H1 (cell line): ENCODE measurements around the gene GAB2. TPM values are rescaled to one million over a fixed set of nuclear protein-coding genes. Genes with fewer than 3 reads are reported as not detected.

ENCODE experiments used
- CTCF ChIA-PET: fragments of 300-600 bp; sonication (Branson Sonifier 250); formaldehyde crosslinking; loops from one replicate; lab custom pipeline; 2021; ENCODE audit not compliant: partially characterized antibody; lab: Charles Lee
- POLR2A ChIA-PET: fragments of 300-600 bp; sonication (Branson Sonifier 250); formaldehyde crosslinking; loops from one replicate; lab custom pipeline; 2021; ENCODE audit warnings: inconsistent platforms; ENCODE audit not compliant: partially characterized antibody; lab: Charles Lee
- DNase-seq, 2 experiments: peaks; one replicate each; pipeline versions ENCODE4 v3.0.0 to v3.0.0-alpha.2; 2010 to 2022; ENCODE audit warnings: low spot score in 2 of 2, low read depth in 1 of 2, mixed read lengths in 1 of 2
- FAIRE-seq: peaks from 2 replicates; lab custom pipeline; 2011; peaks lifted over from hg19 to GRCh38; lab: Jason Lieb, UNC
- H2AFZ ChIP-seq: 2 replicates; pipeline ENCODE4 v1.8.1; 2012; ENCODE audit warnings: low read length, inconsistent platforms
- H2AK5ac ChIP-seq: 2 replicates; pipeline ENCODE4 v1.6.1; 2013; ENCODE audit warnings: low read depth, low read length
- H2BK120ac ChIP-seq: replicated peaks from 2 replicates; pipeline ENCODE3; 2013; ENCODE audit warnings: low read depth, low read length, inconsistent platforms
- H2BK12ac ChIP-seq: 2 replicates; pipeline ENCODE4 v1.6.1; 2013; ENCODE audit warnings: low read depth, low read length
- H2BK15ac ChIP-seq: 2 replicates; pipeline ENCODE4 v1.6.1; 2013; ENCODE audit warnings: low read length
- H2BK20ac ChIP-seq: 2 replicates; pipeline ENCODE4 v1.6.1; 2013; ENCODE audit warnings: low read length
- H2BK5ac ChIP-seq: 2 replicates; pipeline ENCODE4 v1.6.1; 2013; ENCODE audit warnings: low read depth, low read length
- H3K14ac ChIP-seq: 2 replicates; pipeline ENCODE4 v1.6.1; 2013; ENCODE audit warnings: inconsistent platforms; ENCODE audit not compliant: insufficient read length
- H3K18ac ChIP-seq: 2 replicates; pipeline ENCODE4 v1.6.1; 2013; ENCODE audit warnings: low read length; ENCODE audit errors: extremely low read depth
- H3K23ac ChIP-seq: 2 replicates; pipeline ENCODE4 v1.6.1; 2013; ENCODE audit warnings: inconsistent platforms; ENCODE audit not compliant: insufficient read length
- H3K23me2 ChIP-seq: 2 replicates; pipeline ENCODE4 v1.6.1; 2013; ENCODE audit warnings: low read depth, low read length
- H3K27ac ChIP-seq: 2 replicates; pipeline ENCODE4 v1.6.1; 2011; ENCODE audit warnings: low read depth, low read length, inconsistent platforms
- H3K27me3 ChIP-seq, 4 experiments: replicated peaks in 1 of 4; 1 replicate in 1 of 4; 2 replicates in 3 of 4; pipeline versions ENCODE4 v1.6.1 to v1.8.1; 2011 to 2013; ENCODE audit warnings: low read length in 3 of 4, mild to moderate bottlenecking in 3 of 4, inconsistent platforms in 2 of 4, mixed read lengths in 2 of 4, moderate library complexity in 1 of 4; ENCODE audit not compliant: control insufficient read depth in 3 of 4, insufficient read depth in 3 of 4; ENCODE audit errors: extremely low read depth in 1 of 4
- H3K36me3 ChIP-seq, 4 experiments: 2 replicates each; pipeline versions ENCODE4 v1.6.1 to v1.8.1; 2011 to 2013; ENCODE audit warnings: mild to moderate bottlenecking in 4 of 4, low read length in 3 of 4, moderate library complexity in 2 of 4, control low read depth in 1 of 4, inconsistent platforms in 1 of 4; ENCODE audit not compliant: insufficient read depth in 4 of 4, control insufficient read depth in 2 of 4
- H3K4ac ChIP-seq: replicated peaks from 2 replicates; pipeline ENCODE3; 2013; ENCODE audit warnings: low read length, low read depth, mixed read lengths, inconsistent platforms; ENCODE audit not compliant: insufficient read length
- H3K4me1 ChIP-seq, 4 experiments: replicated peaks in 1 of 4; 1 replicate in 1 of 4; 2 replicates in 3 of 4; pipeline versions ENCODE4 v1.6.1 to v1.8.1; 2011 to 2013; ENCODE audit warnings: low read length in 3 of 4, inconsistent platforms in 2 of 4, mixed read lengths in 1 of 4; ENCODE audit not compliant: insufficient read depth in 4 of 4, control insufficient read depth in 3 of 4
- H3K4me2 ChIP-seq, 2 experiments: 2 replicates each; pipeline versions ENCODE4 v1.6.1 to v1.8.1; 2011 to 2013; ENCODE audit warnings: low read depth in 2 of 2, low read length in 2 of 2, control low read depth in 1 of 2, inconsistent platforms in 1 of 2, mild to moderate bottlenecking in 1 of 2; ENCODE audit not compliant: insufficient read depth in 1 of 2
- H3K4me3 ChIP-seq, 4 experiments: fragments of 200-600, 300-600 bp in 1 of 4; sonication (generic), shearing (Covaris generic), sonication (Bioruptor Twin) in 1 of 4; 2 replicates each; pipeline versions ENCODE4 v1.5.1 to v1.8.1; 2011 to 2016; ENCODE audit warnings: low read length in 4 of 4, low read depth in 3 of 4, control low read depth in 2 of 4, inconsistent platforms in 2 of 4, mild to moderate bottlenecking in 2 of 4, mixed read lengths in 1 of 4, moderate library complexity in 1 of 4; ENCODE audit not compliant: insufficient read depth in 2 of 4; ENCODE audit errors: extremely low read depth in 1 of 4
- H3K56ac ChIP-seq: replicated peaks from 2 replicates; pipeline ENCODE3; 2013; ENCODE audit warnings: low read depth, mild to moderate bottlenecking, mixed read lengths, low read length, inconsistent platforms; ENCODE audit not compliant: insufficient read length
- H3K79me1 ChIP-seq: 2 replicates; pipeline ENCODE4 v1.6.1; 2013; ENCODE audit warnings: low read depth, low read length, control low read depth
- H3K79me2 ChIP-seq, 2 experiments: 2 replicates each; pipeline versions ENCODE4 v1.6.1 to v1.8.1; 2012 to 2013; ENCODE audit warnings: low read length in 2 of 2, mild to moderate bottlenecking in 2 of 2, inconsistent platforms in 1 of 2; ENCODE audit not compliant: insufficient read depth in 2 of 2, control insufficient read depth in 1 of 2
- H3K9ac ChIP-seq, 4 experiments: replicated peaks in 1 of 4; 1 replicate in 1 of 4; 2 replicates in 3 of 4; pipeline versions ENCODE4 v1.6.1 to v1.8.1; 2011 to 2013; ENCODE audit warnings: low read depth in 3 of 4, low read length in 3 of 4, control low read depth in 2 of 4, mild to moderate bottlenecking in 2 of 4, moderate library complexity in 2 of 4, inconsistent platforms in 1 of 4; ENCODE audit errors: extremely low read depth in 1 of 4
- H3K9me3 ChIP-seq, 2 experiments: 2 replicates each; pipeline versions ENCODE4 v1.6.1 to v1.8.1; 2012 to 2013; ENCODE audit warnings: mild to moderate bottlenecking in 2 of 2, moderate library complexity in 2 of 2, control low read depth in 1 of 2, inconsistent platforms in 1 of 2, low read depth in 1 of 2, low read length in 1 of 2, mixed read lengths in 1 of 2; ENCODE audit not compliant: insufficient read depth in 2 of 2
- H4K20me1 ChIP-seq, 2 experiments: replicated peaks in 1 of 2; 2 replicates each; pipeline versions ENCODE3 to v1.8.1; 2011 to 2013; ENCODE audit warnings: inconsistent platforms in 2 of 2, low read length in 2 of 2, mild to moderate bottlenecking in 1 of 2; ENCODE audit not compliant: insufficient read depth in 2 of 2, control insufficient read depth in 1 of 2
- H4K5ac ChIP-seq: 2 replicates; pipeline ENCODE4 v1.6.1; 2013; ENCODE audit warnings: low read length, low read depth, mixed read lengths, inconsistent platforms; ENCODE audit not compliant: insufficient read length
- H4K8ac ChIP-seq: 2 replicates; pipeline ENCODE4 v1.8.0; 2013; ENCODE audit warnings: mild to moderate bottlenecking, moderate library complexity, low read length, inconsistent platforms; ENCODE audit not compliant: insufficient read depth; ENCODE audit errors: extremely low read depth
- H4K91ac ChIP-seq: replicated peaks from 2 replicates; pipeline ENCODE3; 2013; ENCODE audit warnings: low read length, mixed read lengths, inconsistent platforms; ENCODE audit not compliant: insufficient read length
- CBX8 ChIP-seq: fragments of 300-800, 300-1000 bp; sonication (generic); IDR thresholded peaks from 2 replicates; pipeline ENCODE4 v1.7.1; 2016; ENCODE audit warnings: low read depth, low read length, borderline replicate concordance
- CHD1 ChIP-seq: IDR thresholded peaks from 2 replicates; pipeline ENCODE4 v1.6.1; 2012; ENCODE audit warnings: low read depth, low read length, improper control_type of control experiment
- EP300 ChIP-seq, 2 experiments: IDR thresholded peaks; 1 replicate in 1 of 2; 2 replicates in 1 of 2; pipeline ENCODE4 v1.6.1; 2011 to 2012; ENCODE audit warnings: low read depth in 2 of 2, low read length in 2 of 2, mild to moderate bottlenecking in 2 of 2, borderline replicate concordance in 1 of 2, inconsistent platforms in 1 of 2, moderate library complexity in 1 of 2
- FOSL1 ChIP-seq: IDR thresholded peaks from 2 replicates; pipeline ENCODE4 v1.6.1; 2011; ENCODE audit warnings: mild to moderate bottlenecking, low read depth, low read length, moderate library complexity; ENCODE audit not compliant: insufficient read depth
- JUND ChIP-seq: IDR thresholded peaks from 2 replicates; pipeline ENCODE4 v1.6.1; 2011; ENCODE audit warnings: mild to moderate bottlenecking, improper control_type of control experiment, low read length
- KDM1A ChIP-seq: fragments of 200-600, 300-600 bp; sonication (generic); IDR thresholded peaks from 2 replicates; pipeline ENCODE4 v1.7.1; 2016; ENCODE audit warnings: mild to moderate bottlenecking, low read length, borderline replicate concordance
- KDM4A ChIP-seq: IDR thresholded peaks from one replicate; pipeline ENCODE4 v1.7.1; 2012; ENCODE audit warnings: low read depth, mild to moderate bottlenecking, moderate library complexity, low read length, inconsistent platforms; ENCODE audit not compliant: severe bottlenecking
- NRF1 ChIP-seq: IDR thresholded peaks from 2 replicates; pipeline ENCODE4 v1.6.1; 2011; ENCODE audit warnings: mild to moderate bottlenecking, low read depth, low read length, improper control_type of control experiment
- RAD21 ChIP-seq, 2 experiments: IDR thresholded peaks in 1 of 2; conservative IDR thresholded peaks in 1 of 2; 2 replicates each; pipeline ENCODE4 v1.6.1; 2011; ENCODE audit warnings: low read depth in 2 of 2, low read length in 2 of 2, improper control_type of control experiment in 1 of 2, inconsistent platforms in 1 of 2, mild to moderate bottlenecking in 1 of 2, moderate library complexity in 1 of 2
- SRF ChIP-seq: IDR thresholded peaks from 2 replicates; pipeline ENCODE4 v1.6.1; 2011; ENCODE audit warnings: mild to moderate bottlenecking, low read depth, low read length, moderate library complexity
- TEAD4 ChIP-seq: IDR thresholded peaks from 2 replicates; pipeline ENCODE4 v1.6.1; 2012; ENCODE audit warnings: low read depth, low read length, inconsistent platforms, mixed read lengths
- WGBS, 2 experiments: shearing (Covaris generic) in 1 of 2; methylation state at CpG; one replicate each; pipeline versions ENCODE4 v1.1.6 to v1.1.7; 2013 to 2015; ENCODE audit warnings: low lambda C conversion rate in 2 of 2, mixed read lengths in 2 of 2, inconsistent platforms in 1 of 2, low coverage in 1 of 2, missing lambda C conversion rate in 1 of 2; ENCODE audit not compliant: insufficient replicate concordance in 2 of 2, insufficient coverage in 1 of 2, insufficient read length in 1 of 2; ENCODE audit errors: extremely low coverage in 1 of 2, missing lambda C conversion rate in 1 of 2; 5-methylcytosine and 5-hydroxymethylcytosine counted together
- polyA plus RNA-seq, 7 experiments: library from polyadenylated mRNA; depleted of rRNA in 3 of 7; stranded (reverse) in 5 of 7; unstranded in 2 of 7; fragments of >200 nt in 5 of 7; fragments of 200-250 nt in 2 of 7; gene quantifications; 1 replicate in 5 of 7; 2 replicates in 1 of 7; 4 replicates in 1 of 7; pipeline versions ENCODE4 v1.2.1 to v1.2.3, GENCODE V29; 2011 to 2013; ENCODE audit warnings: missing spikeins in 2 of 7, mixed read lengths in 2 of 7
- total RNA-seq: library from RNA; stranded (reverse); fragmentation: NEBNext Ultra II Directional; extraction: Animal tissue kit (Norgen Biotek cat#: 25700); gene quantifications from 2 replicates; pipeline ENCODE4 v1.2.1, GENCODE V29; 2021
- TF ChIP-seq, protein P1 (sequence below): IDR thresholded peaks from 2 replicates; pipeline ENCODE4 v1.6.1; 2011; ENCODE audit warnings: low read depth, mild to moderate bottlenecking, low read length; ENCODE audit not compliant: insufficient read depth

The GAB2 gene
- total and polyA plus RNA-seq, 2 of the 8 experiments (the other 6 are each of a cell fraction or from before 2014, with no cell fraction given), result 6.3 to 14.0 TPM

DNA sequence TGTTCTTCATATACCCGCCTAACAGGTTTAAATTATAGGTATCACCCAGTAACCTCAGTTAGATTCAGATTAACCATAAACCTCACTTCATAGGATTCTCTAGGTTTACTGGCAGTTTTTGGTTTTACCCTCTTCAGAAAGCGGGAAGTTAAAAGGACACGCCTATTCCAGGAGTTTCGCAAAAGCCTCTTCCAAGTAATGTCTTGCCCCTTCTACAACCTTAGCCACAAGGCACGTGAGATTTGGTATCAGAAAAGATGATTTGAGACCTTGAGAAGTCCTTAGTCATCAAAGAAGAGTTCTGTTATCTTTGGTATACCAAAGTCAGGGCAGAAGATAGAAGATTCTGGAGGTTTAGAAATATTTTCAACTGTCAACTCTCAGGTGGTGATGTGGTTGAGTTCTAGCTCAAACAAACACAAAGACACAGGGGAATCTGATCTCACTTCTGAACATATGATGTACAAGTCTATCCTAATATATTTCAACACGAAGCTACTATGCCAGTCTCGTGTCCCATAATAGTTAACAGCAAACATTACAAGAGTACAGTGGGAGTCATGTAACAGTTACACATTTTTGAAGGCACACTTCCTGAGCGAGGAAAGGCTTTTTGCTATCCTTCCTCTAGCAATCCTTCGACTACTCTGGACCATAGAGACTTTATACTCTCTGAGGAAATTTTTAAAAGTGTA is 125.4 kb downstream of the GAB2 start:
- Histone ChIP-seq H2BK120ac (no peak overlapping the region), H2AK5ac (no peak overlapping the region), H3K4ac (no peak overlapping the region), H2BK20ac (no peak overlapping the region), H3K79me2 (no peaks in the 10 kb centered on the region), H4K91ac (no peak overlapping the region), H3K9me3 (no peaks in the 10 kb centered on the region), H4K8ac (no peak overlapping the region), H2BK12ac (no peak overlapping the region), H2BK15ac (no peak overlapping the region), H3K56ac (no peak overlapping the region), H3K9ac (no peak overlapping the region), H3K4me3 (no peak overlapping the region), H3K4me1 (peaks cover 0 to 2% (median 0%) of the 10 kb centered on the region in 4 experiments; a peak in 1 of 7 replicates), H4K5ac (no peak overlapping the region), H3K79me1 (no peaks in the 10 kb centered on the region), H3K4me2 (no peak overlapping the region), H3K27ac (no peak overlapping the region), H4K20me1 (no peaks in the 10 kb centered on the region), H3K14ac (no peak overlapping the region), H2AFZ (no peak overlapping the region), H3K18ac (no peak overlapping the region), H3K23me2 (no peaks in the 10 kb centered on the region), H3K36me3 (no peaks in the 10 kb centered on the region), H3K27me3 (no peaks in the 10 kb centered on the region), H3K23ac (no peak overlapping the region), H2BK5ac (no peak overlapping the region)
- CTCF ChIA-PET, result interaction anchor here (1.0 kb wide), 1 partner anchor 23 kb away, joined by 3 read pairs; no protein-coding TSS in a partner anchor
- DNase-seq (no peak), FAIRE-seq (no peak)
- POLR2A ChIA-PET, result interaction anchor here (0.6 kb wide), 1 partner anchor 89 kb away, joined by 3 read pairs; no protein-coding TSS in a partner anchor
- WGBS, 2 experiments, result 85% methylated on average over 9 of the region's 9 CpGs; no CpG with 5 or more reads in 1 of the 2 experiments
- TF ChIP-seq, protein P1, sequence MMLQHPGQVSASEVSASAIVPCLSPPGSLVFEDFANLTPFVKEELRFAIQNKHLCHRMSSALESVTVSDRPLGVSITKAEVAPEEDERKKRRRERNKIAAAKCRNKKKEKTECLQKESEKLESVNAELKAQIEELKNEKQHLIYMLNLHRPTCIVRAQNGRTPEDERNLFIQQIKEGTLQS, result no peak
- TF ChIP-seq KDM4A (no peak), EP300 (IDR thresholded peaks at IDR 0.05; ENCODE audit: borderline replicate concordance in 1 of 2, low read depth in 2 of 2, low read length in 2 of 2) (no peak), KDM1A (no peak), CHD1 (no peak), TEAD4 (no peak), JUND (no peak), CBX8 (no peak), SRF (no peak), NRF1 (no peak), FOSL1 (no peak), RAD21 (IDR thresholded peaks at IDR 0.05 in 1 of 2, conservative IDR thresholded peaks at IDR 0.05 in 1 of 2; ENCODE audit: low read depth in 2 of 2, low read length in 2 of 2) (no peak)
